Subcutaneous abdominal adipose tissue (tissue), 5 donors: ENCODE measurements around the gene HCN2.
A peak's percentile ranks its signal among the peaks of the same experiment; 100 is the strongest.

ENCODE experiments used
- H3K27ac ChIP-seq: one replicate; pipeline ENCODE4 v1.7.0; 2013; ENCODE audit warnings: low read depth, mild to moderate bottlenecking, inconsistent platforms, low read length, moderate library complexity
- H3K27me3 ChIP-seq, 5 donors: one replicate each; pipeline ENCODE4 v1.7.0; 2013; ENCODE audit warnings: low read length in 5 of 5, inconsistent platforms in 1 of 5; ENCODE audit not compliant: control insufficient read depth in 5 of 5, insufficient read depth in 4 of 5
- H3K36me3 ChIP-seq, 5 donors: one replicate each; pipeline ENCODE4 v1.7.0; 2013; ENCODE audit warnings: low read length in 5 of 5; ENCODE audit not compliant: control insufficient read depth in 5 of 5, insufficient read depth in 5 of 5
- H3K4me1 ChIP-seq, 5 donors: one replicate each; pipeline ENCODE4 v1.7.0; 2013; ENCODE audit warnings: low read length in 5 of 5, mild to moderate bottlenecking in 3 of 5, moderate library complexity in 1 of 5; ENCODE audit not compliant: control insufficient read depth in 5 of 5, insufficient read depth in 5 of 5
- H3K4me3 ChIP-seq, 5 donors: one replicate each; pipeline ENCODE4 v1.7.0; 2013; ENCODE audit warnings: low read length in 5 of 5, low read depth in 1 of 5
- H3K9ac ChIP-seq, 5 donors: one replicate each; pipeline ENCODE4 v1.7.0; 2013; ENCODE audit warnings: low read length in 5 of 5, mild to moderate bottlenecking in 4 of 5, moderate library complexity in 3 of 5
- H3K9me3 ChIP-seq, 5 donors: one replicate each; pipeline ENCODE4 v1.7.0; 2013; ENCODE audit warnings: low read length in 5 of 5; ENCODE audit not compliant: control insufficient read depth in 5 of 5
- donor health status: healthy.
- donor health status: healthy.
- donor health status: healthy.
- donor health status: healthy.
- donor health status: healthy.

HCN2 gene

DNA sequence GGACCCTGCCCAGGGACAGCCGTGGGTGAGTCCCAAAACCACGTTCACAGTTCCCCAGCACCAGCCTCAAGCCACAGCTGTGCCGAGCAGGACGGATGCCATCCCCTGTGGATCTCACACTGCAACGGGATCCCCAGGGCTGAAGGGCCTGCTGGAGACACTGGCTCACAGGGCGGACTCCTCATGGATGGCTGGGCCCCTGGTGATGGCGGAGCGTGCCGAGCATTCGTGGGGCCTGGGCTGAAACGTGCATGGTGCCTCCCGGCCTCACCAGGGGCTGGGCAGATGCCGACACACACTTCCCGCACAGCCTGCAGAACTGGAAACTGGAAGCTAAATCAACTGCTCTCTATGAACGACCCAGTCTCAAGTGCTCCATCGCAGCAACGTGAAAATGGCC, 63.7 kb downstream of the HCN2 start:
- Histone ChIP-seq H3K36me3 (peaks cover 0 to 60% (median 41%) of the 10 kb centered on the region in 5 donors), H3K4me1 (peaks cover 0 to 18% (median 8%) of the 10 kb centered on the region in 5 donors), H3K4me3 (no peak overlapping the region), H3K27ac (no peak overlapping the region), H3K9ac (peak overlapping the region in 1 of 5 donors; percentile 30), H3K27me3 (no peaks in the 10 kb centered on the region), H3K9me3 (no peaks in the 10 kb centered on the region)

- H3K9me3 ChIP-seq: no peaks in the 10 kb centered on the region
- no peak overlapping the region for H3K9ac ChIP-seq
- no peak overlapping the region for H3K27ac ChIP-seq
- peaks cover 0 to 50% (median 34%) of the 10 kb centered on the region in 5 donors for H3K36me3 ChIP-seq
- no peak overlapping the region for H3K4me3 ChIP-seq
- H3K4me1 ChIP-seq: peaks cover 0 to 41% (median 31%) of the 10 kb centered on the region in 5 donors
- no peaks in the 10 kb centered on the region for H3K27me3 ChIP-seq
These were observed 66.0 kb downstream of the HCN2 start for GRCh38 chr19:655691-656090.

GRCh38 chr19:656751-657559, 67.3 kb downstream of the HCN2 start:
- Histone ChIP-seq H3K9me3 (no peaks in the 10 kb centered on the region), H3K36me3 (peaks cover 0 to 38% (median 24%) of the 10 kb centered on the region in 5 donors), H3K27ac (no peak overlapping the region), H3K27me3 (no peaks in the 10 kb centered on the region), H3K4me1 (peaks cover 4 to 54% (median 44%) of the 10 kb centered on the region in 5 donors), H3K4me3 (no peak overlapping the region), H3K9ac (peak overlapping the region in 1 of 5 donors; percentile 59)

- Histone ChIP-seq H3K27ac (no peak overlapping the region), H3K4me3 (no peak overlapping the region), H3K9ac (peak overlapping the region in 1 of 5 donors; percentile 59), H3K9me3 (no peaks in the 10 kb centered on the region), H3K4me1 (peaks cover 5 to 57% (median 46%) of the 10 kb centered on the region in 5 donors), H3K27me3 (no peaks in the 10 kb centered on the region), H3K36me3 (peaks cover 0 to 32% (median 17%) of the 10 kb centered on the region in 5 donors)
These were observed 67.9 kb downstream of the HCN2 start for GRCh38 chr19:657611-658010.

- no peak overlapping the region for H3K27ac ChIP-seq
- peaks cover 5 to 59% (median 46%) of the 10 kb centered on the region in 5 donors for H3K4me1 ChIP-seq
- H3K4me3 ChIP-seq: no peak overlapping the region
- H3K27me3 ChIP-seq: no peaks in the 10 kb centered on the region
- peaks cover 0 to 25% (median 12%) of the 10 kb centered on the region in 5 donors for H3K36me3 ChIP-seq
- H3K9ac ChIP-seq: peak overlapping the region in 2 of 5 donors; percentile 25 to 48
- H3K9me3 ChIP-seq: no peaks in the 10 kb centered on the region
These were observed 68.6 kb downstream of the HCN2 start for GRCh38 chr19:658059-658839.

DNA sequence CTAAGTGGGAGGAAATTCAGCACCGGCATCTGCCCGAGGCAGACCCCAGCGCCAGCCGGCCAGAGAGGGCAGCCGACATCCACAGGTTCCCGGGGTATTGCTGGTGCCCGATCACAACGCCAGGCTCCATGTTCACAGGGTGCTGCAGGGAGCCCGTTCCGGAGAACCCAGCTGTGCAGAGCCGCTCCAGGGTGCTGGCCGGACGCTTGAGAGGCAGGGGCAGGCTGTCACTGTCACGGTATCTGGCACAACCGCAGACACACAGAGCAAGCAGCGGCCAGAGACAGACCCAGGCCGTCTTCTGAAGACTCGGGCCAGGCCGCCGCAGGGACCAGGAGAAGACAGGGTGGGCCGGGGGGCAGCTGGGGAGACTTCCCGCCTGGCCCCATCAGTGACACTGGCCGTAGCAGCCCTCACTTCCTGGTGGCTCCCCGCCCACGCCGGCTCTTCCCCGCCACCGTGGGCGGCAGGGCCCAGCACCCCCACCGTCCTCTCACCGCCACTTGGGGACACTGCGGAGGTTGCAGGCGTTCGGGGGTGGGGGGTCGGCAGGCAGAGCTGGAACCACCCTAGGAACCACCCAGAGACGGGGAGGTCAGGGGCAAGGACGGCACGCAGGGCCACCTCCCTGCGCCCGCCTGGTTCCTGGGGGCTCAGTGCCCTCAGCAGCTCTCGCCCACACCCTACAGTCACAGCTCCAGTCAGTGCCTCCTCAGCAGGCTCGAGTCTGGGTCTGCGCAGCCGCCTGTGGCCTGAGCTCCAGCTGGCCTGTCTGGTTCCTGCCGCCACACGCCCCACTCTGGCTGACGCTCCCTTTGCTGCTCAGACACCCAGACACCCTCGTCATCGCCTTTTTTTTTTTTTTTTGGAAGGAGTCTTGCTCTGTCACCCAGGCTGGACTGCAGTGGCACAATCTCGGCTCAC, 69.5 kb downstream of the HCN2 start:
- H3K9me3 ChIP-seq: no peaks in the 10 kb centered on the region
- H3K4me3 ChIP-seq: peak overlapping the region in 1 of 5 donors; percentile 20
- H3K4me1 ChIP-seq: peaks cover 5 to 69% (median 54%) of the 10 kb centered on the region in 5 donors
- peak overlapping the region in 2 of 5 donors; percentile 41 to 48 for H3K9ac ChIP-seq
- no peak overlapping the region for H3K27ac ChIP-seq
- peaks cover 0 to 16% (median 4%) of the 10 kb centered on the region in 5 donors for H3K36me3 ChIP-seq
- H3K27me3 ChIP-seq: no peaks in the 10 kb centered on the region

DNA sequence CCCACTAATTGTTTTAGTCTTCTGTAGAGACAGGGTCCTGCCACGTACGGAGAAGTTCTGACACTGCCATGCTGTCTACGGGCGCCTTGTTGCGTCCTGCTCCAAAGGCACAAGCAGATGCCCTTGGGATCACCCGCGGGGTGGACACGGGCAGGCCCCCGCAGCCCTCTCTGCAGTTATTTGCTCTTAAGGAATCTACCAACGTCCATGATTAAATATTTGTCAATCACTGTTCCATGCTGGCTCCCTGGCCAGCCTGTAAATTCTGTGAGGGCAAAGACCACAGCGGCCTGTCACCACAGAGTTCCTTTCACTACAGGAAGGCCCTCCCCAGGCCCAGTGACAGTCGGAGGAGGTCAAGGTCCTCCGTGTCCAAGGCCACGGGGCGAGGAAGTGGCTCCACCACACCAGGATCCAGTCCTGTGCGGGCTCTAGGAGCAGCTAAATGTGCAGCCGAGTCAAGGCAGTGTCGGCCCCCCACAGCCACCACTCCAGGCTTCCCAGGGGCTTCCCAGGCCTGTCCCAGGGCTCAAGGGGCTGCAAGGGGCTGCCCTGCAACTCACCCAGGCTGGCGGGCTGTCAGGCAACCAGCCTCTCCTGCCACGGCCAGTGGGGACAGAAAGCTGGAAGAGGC, 71.2 kb downstream of the HCN2 start:
- Histone ChIP-seq H3K9me3 (no peaks in the 10 kb centered on the region), H3K4me1 (peaks cover 7 to 79% (median 64%) of the 10 kb centered on the region in 5 donors), H3K27me3 (no peaks in the 10 kb centered on the region), H3K4me3 (peak overlapping the region; percentile 65 to 87 (median 78)), H3K36me3 (peaks cover 0 to 11% (median 4%) of the 10 kb centered on the region in 5 donors), H3K9ac (peak overlapping the region in 4 of 5 donors; percentile 78 to 88 (median 82)), H3K27ac (peak overlapping the region; percentile 70)

DNA sequence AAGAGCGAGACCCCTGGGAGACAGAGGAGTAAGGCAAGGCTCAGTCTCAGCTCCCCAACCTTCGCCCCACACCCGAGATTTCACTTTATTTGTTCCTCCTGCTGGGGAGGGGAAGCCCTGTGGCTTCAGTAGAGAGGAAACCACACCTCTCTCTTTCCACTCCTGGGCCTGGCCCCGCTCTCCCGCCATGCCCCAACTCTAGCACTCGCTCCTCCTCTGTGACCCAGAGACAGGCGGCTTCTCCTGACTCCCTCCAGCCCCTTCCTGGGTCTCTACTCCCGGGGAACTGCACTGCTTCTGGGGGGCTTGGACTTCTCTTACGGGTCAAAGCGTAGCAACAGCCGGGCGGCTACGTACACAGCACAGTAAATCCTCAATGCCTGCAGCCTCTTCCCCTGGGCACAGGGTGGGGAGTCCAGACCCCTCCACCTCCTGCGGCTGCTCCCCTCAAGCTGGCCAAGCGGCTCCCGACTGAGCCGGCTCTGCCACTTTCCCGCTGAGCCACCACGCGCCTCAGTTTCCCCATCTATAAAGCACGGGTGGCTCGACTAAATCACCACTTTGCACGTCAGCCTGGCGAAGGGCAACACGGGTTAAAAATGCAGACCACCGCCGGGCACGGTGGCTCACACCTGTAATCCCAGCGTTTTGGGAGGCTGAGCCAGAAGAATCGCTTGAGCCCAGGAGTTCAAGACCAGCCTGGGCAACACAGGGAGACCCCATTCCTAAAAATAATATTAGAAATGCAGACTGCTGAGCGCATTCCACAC, 71.9 kb downstream of the HCN2 start:
- Histone ChIP-seq H3K9me3 (no peaks in the 10 kb centered on the region), H3K4me1 (peaks cover 7 to 79% (median 64%) of the 10 kb centered on the region in 5 donors), H3K27ac (peak overlapping the region; percentile 70), H3K4me3 (peak overlapping the region; percentile 65 to 87 (median 78)), H3K36me3 (peaks cover 0 to 11% (median 4%) of the 10 kb centered on the region in 5 donors), H3K27me3 (no peaks in the 10 kb centered on the region), H3K9ac (peak overlapping the region; percentile 16 to 88 (median 81))
